Pancreas (tissue), 10 donors: Measurements from ENCODE around the gene PSMA8. TPM values are rescaled to one million over a fixed set of nuclear protein-coding genes. Genes with fewer than 3 reads are reported as not detected.
"Not testable (repeated sequence)": the region's sequence is repeated elsewhere in the genome, so short reads cannot be mapped to it uniquely, and the experiment has no call there.

Experiments used
- ATAC-seq, 4 donors: fragments of 200-7000 bp; cut with Tn5 transposase; one replicate each; pipeline versions ENCODE4 v1.8.0 to v1.9.1; 2020; ENCODE audit warnings: mild to moderate bottlenecking in 4 of 4, moderate library complexity in 4 of 4
- DNase-seq, 6 donors: peaks; one replicate each; pipeline ENCODE4 v3.0.0-alpha.2; 2020
- FAIRE-seq: peaks from 2 replicates; lab custom pipeline; 2012; peaks lifted over from hg19 to GRCh38; lab: Jason Lieb, UNC
- H3K27ac ChIP-seq, 4 donors: fragments of 200-600 bp; sonication (generic); 1 replicate in 3 of 4; 2 replicates in 1 of 4; pipeline versions ENCODE4 v1.5.0 to v1.8.0; 2020
- H3K27me3 ChIP-seq, 4 donors: fragments of 200-600 bp; one replicate each; pipeline ENCODE4 v1.8.0; 2021
- H3K36me3 ChIP-seq, 3 donors: fragments of 200-600 bp; sonication (generic) in 1 of 3; one replicate each; pipeline versions ENCODE4 v1.5.0 to v1.8.0; 2020 to 2021
- H3K4me1 ChIP-seq, 3 donors: fragments of 200-600 bp; one replicate each; pipeline ENCODE4 v1.8.0; 2021
- H3K4me3 ChIP-seq, 4 donors: fragments of 200-600 bp; sonication (generic) in 2 of 4; one replicate each; pipeline versions ENCODE4 v1.5.0 to v1.8.0; 2020 to 2021
- H3K9me3 ChIP-seq, 4 donors: fragments of 200-600 bp; one replicate each; pipeline ENCODE4 v1.8.0; 2021
- CTCF ChIP-seq, 4 donors: fragments of 200-600 bp; sonication (generic) in 3 of 4; IDR thresholded peaks; one replicate each; pipeline versions ENCODE4 v1.5.0 to v1.8.0; 2021; ENCODE audit warnings: antibody characterized with exemption in 4 of 4
- WGBS, 2 donors: extraction: QIAGEN DNeasy Blood & Tissue Kit; methylation state at CpG; one replicate each; pipeline ENCODE4 v1.1.7; 2013; 5-methylcytosine and 5-hydroxymethylcytosine counted together
- intact Hi-C, 3 donors: fragments of 100-400 bp; cut with DNase I; formaldehyde crosslinking; loops; one replicate each; pipeline versions ENCODE4 v1.11.1 to v1.14.2; 2022
- polyA plus RNA-seq, 2 donors: library from polyadenylated mRNA; stranded (reverse); fragments of 200-250 nt; gene quantifications; one replicate each; pipeline ENCODE4 v1.2.3, GENCODE V29; 2013
- total RNA-seq, 6 donors: library from RNA; stranded (reverse); fragmentation: NEBNext Ultra II Directional in 4 of 6; extraction: Animal tissue kit (Norgen Biotek cat#: 25700) in 4 of 6; gene quantifications; one replicate each; pipeline versions ENCODE4 v1.2.1 to v1.2.4, GENCODE V29; 2021 to 2023
- donor health status: healthy with polysubstance abuse.
- donor health status: DM: no; HTN: no; CAD: no; lungs with moderate emphysema.
- donor health status: DM: no; HTN: no; CAD: no.
- donor health status: control.
- donor health status: control.
- donor health status: Bipolar disorder and iron deficiency.
- donor health status: DM: yes; HTN: yes; CAD: no.
- donor health status: DM: no; HTN: no; CAD: no.
- donor health status: DM: no; HTN: no; CAD: no.
- donor health status: DM: yes; HTN: yes; CAD: no.

Gene PSMA8
- total and polyA plus RNA-seq, 8 donors: not detected

GRCh38 chr18:26127786-26128185, 5.9 kb upstream of the PSMA8 start:
- no peak for ATAC-seq
- no peak for TF ChIP-seq CTCF (IDR thresholded peaks at IDR 0.05)
- DNase-seq: no peak
- no peaks in the 10 kb centered on the region for H3K9me3 ChIP-seq
- H3K27me3 ChIP-seq: no peaks in the 10 kb centered on the region
- intact Hi-C loops: no loop called here
- WGBS, 2 donors: 54 to 68% methylated on average over 5 of the region's 5 CpGs
- H3K27ac ChIP-seq: no peak overlapping the region
- H3K4me1 ChIP-seq: no peaks in the 10 kb centered on the region
- no peak for FAIRE-seq
- H3K36me3 ChIP-seq: no peaks in the 10 kb centered on the region
- H3K4me3 ChIP-seq: no peak overlapping the region

GRCh38 chr18:26128192-26128591, 5.5 kb upstream of the PSMA8 start:
- 71 to 73% methylated on average over 2 of the region's 2 CpGs for WGBS, 2 donors
- H3K27ac ChIP-seq, H3K36me3 ChIP-seq, H3K9me3 ChIP-seq, intact Hi-C loops, DNase-seq, FAIRE-seq, ATAC-seq, H3K4me3 ChIP-seq, H3K27me3 ChIP-seq, H3K4me1 ChIP-seq: not testable (repeated sequence)

GRCh38 chr18:26134107-26134506, 438 bp downstream of the PSMA8 start:
- Histone ChIP-seq H3K4me1 (no peaks in the 10 kb centered on the region), H3K27ac (no peak overlapping the region), H3K9me3 (no peaks in the 10 kb centered on the region), H3K36me3 (no peaks in the 10 kb centered on the region), H3K4me3 (no peak overlapping the region), H3K27me3 (no peaks in the 10 kb centered on the region)
- no peak for TF ChIP-seq CTCF (IDR thresholded peaks at IDR 0.05)
- ATAC-seq (no peak), FAIRE-seq (no peak), DNase-seq (no peak)
- 81 to 83% methylated on average over 6 of the region's 6 CpGs for WGBS, 2 donors
- intact Hi-C loops: no loop called here

GRCh38 chr18:26135548-26135947, 1.9 kb downstream of the PSMA8 start:
- DNase-seq (no peak), FAIRE-seq (no peak), ATAC-seq (no peak)
- H3K27ac ChIP-seq: no peak overlapping the region
- no peaks in the 10 kb centered on the region for H3K36me3 ChIP-seq
- no peaks in the 10 kb centered on the region for H3K27me3 ChIP-seq
- intact Hi-C loops: no loop called here
- no peaks in the 10 kb centered on the region for H3K4me1 ChIP-seq
- no peak overlapping the region for H3K4me3 ChIP-seq
- no peak for TF ChIP-seq CTCF (IDR thresholded peaks at IDR 0.05)
- H3K9me3 ChIP-seq: no peaks in the 10 kb centered on the region
- WGBS, 2 donors: 86 to 93% methylated on average over 1 of the region's 1 CpG

- ATAC-seq (no peak), FAIRE-seq (no peak), DNase-seq (no peak)
- H3K27me3 ChIP-seq: no peaks in the 10 kb centered on the region
- intact Hi-C loops: loop anchor here in 1 of 3 donors (10.0 kb wide), 1 partner anchor 233 kb away; no protein-coding TSS in a partner anchor
- TF ChIP-seq CTCF (IDR thresholded peaks at IDR 0.05): no peak
- H3K9me3 ChIP-seq: no peaks in the 10 kb centered on the region
- H3K4me3 ChIP-seq: no peak overlapping the region
- H3K4me1 ChIP-seq: no peaks in the 10 kb centered on the region
- WGBS, 2 donors: 40% methylated on average over 3 of the region's 3 CpGs
- no peaks in the 10 kb centered on the region for H3K36me3 ChIP-seq
- no peak overlapping the region for H3K27ac ChIP-seq
Measured at GRCh38 chr18:26157326-26157725, 23.7 kb downstream of the PSMA8 start.
